GM18507 (cell line): Measurements from ENCODE around the gene USP6.
"Not testable (repeated sequence)": the region's sequence is repeated elsewhere in the genome, so short reads cannot be mapped to it uniquely, and the experiment has no call there.

Experiments used
- DNase-seq: peaks from one replicate; pipeline ENCODE4 v3.0.0; 2011; ENCODE audit warnings: low read depth; ENCODE audit not compliant: insufficient read length; ENCODE audit errors: extremely low spot score
- FAIRE-seq: peaks from 2 replicates; lab custom pipeline; 2011; peaks lifted over from hg19 to GRCh38; lab: Jason Lieb, UNC

USP6 gene

GRCh38 chr17:5120436-5121185, 4.8 kb downstream of the USP6 start:
- not testable (repeated sequence) for FAIRE-seq, DNase-seq

- FAIRE-seq: no peak
These were observed 5.5 kb downstream of the USP6 start for GRCh38 chr17:5121186-5121841.

GRCh38 chr17:5122056-5122455, 6.2 kb downstream of the USP6 start:
- FAIRE-seq, DNase-seq: not testable (repeated sequence)

More at GRCh38 chr17:5121186-5121841, 5.5 kb downstream of the USP6 start:
- DNase-seq: no peak

GRCh38 chr17:5122586-5123342, 6.9 kb downstream of the USP6 start:
- no peak for FAIRE-seq

GRCh38 chr17:5123343-5124124, 7.7 kb downstream of the USP6 start:
- no peak for DNase-seq
- no peak for FAIRE-seq

More at GRCh38 chr17:5122586-5123342, 6.9 kb downstream of the USP6 start:
- no peak for DNase-seq

- not testable (repeated sequence) for DNase-seq, FAIRE-seq
These were observed 8.4 kb downstream of the USP6 start for GRCh38 chr17:5124125-5124760.

GRCh38 chr17:5124896-5125295, 9.1 kb downstream of the USP6 start:
- not testable (repeated sequence) for DNase-seq, FAIRE-seq

GRCh38 chr17:5126719-5127488, 11.1 kb downstream of the USP6 start:
- DNase-seq: no peak
- no peak for FAIRE-seq

- no peak for DNase-seq
These were observed 12.1 kb downstream of the USP6 start for GRCh38 chr17:5127910-5128309.

GRCh38 chr17:5128387-5128786, 12.6 kb downstream of the USP6 start:
- not testable (repeated sequence) for FAIRE-seq, DNase-seq

More at GRCh38 chr17:5127910-5128309, 12.1 kb downstream of the USP6 start:
- no peak for FAIRE-seq

GRCh38 chr17:5128905-5129535, 13.2 kb downstream of the USP6 start:
- FAIRE-seq: no peak
- DNase-seq: no peak

- not testable (repeated sequence) for FAIRE-seq, DNase-seq
These were observed 13.9 kb downstream of the USP6 start for GRCh38 chr17:5129770-5130169.

GRCh38 chr17:5130261-5130660, 14.4 kb downstream of the USP6 start:
- FAIRE-seq, DNase-seq: not testable (repeated sequence)

- FAIRE-seq, DNase-seq: not testable (repeated sequence)
These were observed 14.9 kb downstream of the USP6 start for GRCh38 chr17:5130687-5131086.

GRCh38 chr17:5131146-5131715, 15.4 kb downstream of the USP6 start:
- FAIRE-seq (no peak), DNase-seq (no peak)

GRCh38 chr17:5131799-5132502, 16.1 kb downstream of the USP6 start:
- FAIRE-seq, DNase-seq: not testable (repeated sequence)
